ENCODE measurements around the gene GCGR. TPM values are rescaled to one million over a fixed set of nuclear protein-coding genes. Genes with fewer than 3 reads are reported as not detected.
"Not testable (repeated sequence)": the region's sequence is repeated elsewhere in the genome, so short reads cannot be mapped to it uniquely, and the experiment has no call there.

The GCGR gene
- total RNA-seq, 1 donor from 2014 or later = not detected

- peak in 1 of 2 donors; percentile 14 for DNase-seq (ENCODE audit: low read depth in 2 of 2)
These were observed 28.1 kb downstream of the GCGR start for GRCh38 chr17:81831957-81832607.

DNA sequence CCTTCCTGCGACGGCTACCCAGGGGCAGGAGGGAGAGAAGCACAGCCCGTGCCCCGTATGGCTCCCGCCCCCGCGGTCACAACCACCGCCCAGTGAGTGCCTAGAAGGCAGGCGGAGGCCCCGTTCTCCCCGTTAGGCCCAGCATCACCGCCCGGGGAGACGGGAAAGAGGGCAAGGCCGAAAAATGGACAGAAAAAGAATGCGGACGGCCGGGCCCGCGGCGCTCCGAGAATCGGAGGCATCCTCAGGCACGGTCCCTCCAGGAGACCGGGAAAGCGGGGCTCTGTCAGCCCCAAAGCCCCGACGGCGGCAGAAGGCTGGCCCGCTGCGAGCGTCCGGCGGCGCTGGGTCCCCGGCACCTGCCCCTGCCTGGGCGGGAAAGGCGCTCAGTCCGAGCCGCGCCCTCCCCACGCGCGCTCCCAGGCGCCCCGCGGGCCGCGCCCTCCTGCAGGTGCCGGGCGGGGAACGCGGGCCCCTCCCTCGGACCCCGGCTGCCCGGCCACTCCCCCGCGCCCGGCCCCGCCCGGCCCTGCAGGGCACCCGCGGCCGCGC is 28.7 kb downstream of the GCGR start:
- peak in 1 of 2 donors; percentile 22 for DNase-seq (ENCODE audit: low read depth in 2 of 2)

GRCh38 chr17:81833160-81833920 is 29.4 kb downstream of the GCGR start, which contains the start of gene MCRIP1:
TSS of gene MCRIP1 (minus strand) at chr17:81833291. CDS start at chr17:81824506, 8,785 bp downstream.
- DNase-seq (ENCODE audit: low read depth in 2 of 2) = peak; percentile 81 to 95

GRCh38 chr17:81833921-81834830 is 30.2 kb downstream of the GCGR start:
- DNase-seq (ENCODE audit: low read depth in 2 of 2) = no peak

- no peak for DNase-seq (ENCODE audit: low read depth in 2 of 2)
These were observed 30.9 kb downstream of the GCGR start, which contains the start of gene PPP1R27 for GRCh38 chr17:81834831-81835267. TSS of gene PPP1R27 (minus strand) at chr17:81835050. CDS start at chr17:81834953, 97 bp downstream.

GRCh38 chr17:81837641-81838040 is 33.7 kb downstream of the GCGR start:
- DNase-seq (ENCODE audit: low read depth in 2 of 2) = no peak

- DNase-seq (ENCODE audit: low read depth in 2 of 2) = no peak
These were observed 34.9 kb downstream of the GCGR start for GRCh38 chr17:81838753-81839255.

DNA sequence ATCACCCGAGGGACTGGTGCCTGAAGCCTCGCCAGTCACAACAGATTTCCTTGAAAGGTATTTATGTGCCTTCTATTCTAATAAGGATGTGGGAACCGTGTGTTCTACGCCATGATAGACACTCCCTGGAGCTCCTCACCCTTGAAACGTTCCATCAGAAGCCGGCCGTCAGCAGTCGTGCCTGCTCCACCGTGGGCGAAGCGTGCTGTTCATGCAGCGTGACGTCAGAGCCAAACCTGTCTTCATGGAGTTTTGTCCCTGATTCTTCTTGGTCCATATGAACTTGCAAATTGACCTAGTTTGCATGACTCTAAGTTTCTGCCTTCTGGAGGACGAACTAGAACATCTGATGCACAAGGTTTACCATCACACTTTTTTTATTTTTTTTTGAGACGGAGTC is 35.4 kb downstream of the GCGR start:
- no peak for DNase-seq (ENCODE audit: low read depth in 2 of 2)

GRCh38 chr17:81840059-81840458 is 36.1 kb downstream of the GCGR start:
- not testable (repeated sequence) for DNase-seq (ENCODE audit: low read depth in 2 of 2)

DNA sequence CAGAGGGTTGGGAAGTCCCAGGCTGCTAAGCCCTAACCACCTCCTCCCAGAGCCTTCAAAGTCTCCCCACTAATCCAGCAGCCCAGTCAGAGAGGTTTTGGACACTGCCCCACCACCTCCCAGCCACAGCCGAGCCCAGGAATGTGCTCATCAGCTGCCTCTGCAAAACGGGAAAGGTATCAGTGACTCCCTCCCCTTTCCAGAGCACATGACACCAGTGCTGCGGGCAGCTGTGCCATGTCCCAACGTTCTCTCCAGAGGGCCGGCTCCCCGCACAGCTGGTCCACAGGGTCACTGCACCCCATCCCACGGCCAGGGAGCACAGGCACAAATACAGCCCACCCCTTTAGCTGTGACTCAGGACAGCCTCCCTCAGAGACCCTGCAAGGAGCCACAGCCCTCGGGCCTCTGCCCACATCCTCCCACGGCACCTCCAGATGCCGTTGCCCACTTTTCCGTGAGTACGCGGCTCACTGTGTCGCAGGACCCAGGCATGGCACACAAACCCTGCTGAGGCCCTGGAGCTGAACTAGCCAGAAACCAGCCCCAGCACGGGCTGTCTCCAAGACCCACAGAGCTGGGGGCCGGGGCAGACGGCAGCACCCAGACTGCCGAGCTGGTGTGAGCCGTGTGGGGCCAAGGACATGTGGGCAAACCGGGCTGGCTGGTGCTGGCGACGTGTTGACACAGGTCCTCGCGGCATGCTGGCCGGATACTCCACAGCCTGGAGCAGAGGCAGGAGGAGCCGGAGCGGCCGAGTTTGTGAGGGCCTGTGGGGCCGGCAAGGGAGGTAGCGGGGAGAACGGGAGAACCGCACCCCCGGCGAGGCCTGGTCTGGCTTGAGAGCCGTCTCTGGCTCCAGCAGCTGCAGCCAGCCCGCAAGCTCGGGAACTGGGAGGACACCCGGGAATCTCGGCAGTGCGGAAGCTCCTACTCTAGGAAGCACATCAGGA is 37.2 kb downstream of the GCGR start:
- DNase-seq (ENCODE audit: low read depth in 2 of 2) = no peak

DNA sequence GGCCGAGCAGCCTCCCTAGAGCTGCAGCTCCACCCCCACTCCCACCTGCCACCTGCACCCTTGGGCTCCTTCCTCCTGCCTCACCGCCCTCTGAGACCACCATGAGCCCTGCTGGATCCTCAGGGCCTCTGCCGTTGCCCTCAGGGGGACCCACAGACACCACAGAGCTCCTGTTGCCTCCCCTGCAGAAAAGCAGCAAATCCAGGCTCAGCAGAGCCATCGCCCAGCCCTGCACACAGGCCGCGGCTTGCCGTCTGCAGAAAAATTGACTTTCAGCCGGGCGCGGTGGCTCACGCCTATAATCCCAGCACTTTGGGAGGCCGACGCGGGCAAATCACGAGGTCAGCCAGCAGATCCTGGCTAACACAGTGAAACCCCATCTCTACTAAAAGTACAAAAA is 37.9 kb downstream of the GCGR start:
- DNase-seq (ENCODE audit: low read depth in 2 of 2) = no peak

GRCh38 chr17:81842378-81842724 is 38.4 kb downstream of the GCGR start:
- DNase-seq (ENCODE audit: low read depth in 2 of 2) = no peak

DNA sequence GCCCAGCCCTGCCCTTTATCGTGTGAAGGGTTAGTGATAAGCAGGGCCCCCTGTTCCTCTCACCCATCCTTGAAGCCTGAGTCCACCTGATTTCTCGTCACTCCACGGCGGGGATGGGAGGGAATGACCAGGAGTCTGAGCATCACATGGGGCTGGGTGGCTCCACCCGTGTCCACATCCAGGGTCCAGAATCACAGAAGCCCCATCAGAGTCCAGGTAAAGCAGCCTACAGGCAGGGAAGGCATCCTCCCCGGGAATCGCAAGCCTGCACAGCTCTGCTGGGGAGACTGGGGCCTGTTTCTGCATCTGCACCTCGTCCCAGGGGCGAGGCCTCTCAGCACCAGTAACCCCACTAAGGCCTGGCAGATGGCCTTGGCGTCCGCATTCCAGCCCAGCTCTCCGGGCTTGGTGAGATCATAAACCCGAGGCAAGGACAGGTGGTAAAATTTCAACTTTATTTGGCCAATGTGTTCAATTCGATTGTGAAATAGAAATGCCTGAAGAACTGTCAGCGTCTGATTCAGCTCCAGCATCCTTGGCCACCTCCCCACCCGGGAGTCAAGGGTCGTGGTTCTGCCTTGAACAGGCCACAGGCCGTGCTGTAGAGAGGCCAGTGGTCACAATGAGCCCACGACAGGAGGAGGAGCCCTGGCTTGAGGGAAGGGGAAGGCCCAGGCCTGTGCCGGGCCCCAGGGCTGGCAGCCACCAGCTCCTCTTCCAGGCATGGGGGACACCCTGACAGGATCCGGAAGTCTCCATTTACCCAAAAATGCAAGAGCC is 39.0 kb downstream of the GCGR start:
- no peak for DNase-seq (ENCODE audit: low read depth in 2 of 2)

- no peak for DNase-seq (ENCODE audit: low read depth in 2 of 2)
These were observed 39.9 kb downstream of the GCGR start for GRCh38 chr17:81843713-81844326.

GRCh38 chr17:81844327-81844851 is 40.4 kb downstream of the GCGR start:
- DNase-seq (ENCODE audit: low read depth in 2 of 2) = no peak

DNA sequence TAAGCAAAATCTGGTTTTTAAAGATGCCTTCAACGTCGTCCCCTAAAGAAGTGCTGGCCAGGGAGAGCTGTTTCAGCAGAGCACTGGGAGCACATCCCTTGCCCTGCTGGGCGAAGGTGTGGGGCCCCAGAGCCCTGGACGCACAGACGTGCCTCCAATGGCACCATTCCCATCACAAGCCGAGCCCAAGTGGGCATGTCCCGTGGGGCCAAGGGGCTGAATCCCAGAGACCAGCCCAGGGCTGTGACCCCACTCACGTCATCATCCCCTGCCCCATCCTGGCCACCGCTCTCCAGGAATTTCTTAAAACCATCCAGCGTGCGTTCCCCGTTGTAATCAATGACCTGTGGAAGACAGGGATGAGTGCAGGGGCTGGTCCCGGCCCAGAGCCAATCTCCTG is 40.9 kb downstream of the GCGR start:
- DNase-seq (ENCODE audit: low read depth in 2 of 2) = no peak

DNA sequence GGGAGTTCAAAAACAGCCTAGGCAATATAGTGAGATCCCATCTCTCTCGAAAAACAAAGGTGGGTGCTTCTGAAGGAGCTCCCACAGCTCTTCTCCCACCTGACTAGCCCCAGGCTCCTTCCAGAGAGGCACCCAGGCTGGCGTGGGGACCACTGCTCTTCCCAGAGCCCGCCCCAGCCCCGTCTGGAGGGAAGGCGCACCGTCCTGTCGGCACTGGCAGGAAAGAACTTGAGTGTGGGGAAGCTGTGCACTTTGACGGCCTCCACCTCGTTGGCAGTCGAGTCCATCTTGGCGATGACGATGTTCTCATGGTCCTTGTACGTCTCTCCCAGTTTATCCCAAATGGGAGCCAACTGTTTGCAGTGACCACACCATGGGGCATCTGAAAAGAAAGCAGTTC is 41.4 kb downstream of the GCGR start:
- no peak for DNase-seq (ENCODE audit: low read depth in 2 of 2)

DNA sequence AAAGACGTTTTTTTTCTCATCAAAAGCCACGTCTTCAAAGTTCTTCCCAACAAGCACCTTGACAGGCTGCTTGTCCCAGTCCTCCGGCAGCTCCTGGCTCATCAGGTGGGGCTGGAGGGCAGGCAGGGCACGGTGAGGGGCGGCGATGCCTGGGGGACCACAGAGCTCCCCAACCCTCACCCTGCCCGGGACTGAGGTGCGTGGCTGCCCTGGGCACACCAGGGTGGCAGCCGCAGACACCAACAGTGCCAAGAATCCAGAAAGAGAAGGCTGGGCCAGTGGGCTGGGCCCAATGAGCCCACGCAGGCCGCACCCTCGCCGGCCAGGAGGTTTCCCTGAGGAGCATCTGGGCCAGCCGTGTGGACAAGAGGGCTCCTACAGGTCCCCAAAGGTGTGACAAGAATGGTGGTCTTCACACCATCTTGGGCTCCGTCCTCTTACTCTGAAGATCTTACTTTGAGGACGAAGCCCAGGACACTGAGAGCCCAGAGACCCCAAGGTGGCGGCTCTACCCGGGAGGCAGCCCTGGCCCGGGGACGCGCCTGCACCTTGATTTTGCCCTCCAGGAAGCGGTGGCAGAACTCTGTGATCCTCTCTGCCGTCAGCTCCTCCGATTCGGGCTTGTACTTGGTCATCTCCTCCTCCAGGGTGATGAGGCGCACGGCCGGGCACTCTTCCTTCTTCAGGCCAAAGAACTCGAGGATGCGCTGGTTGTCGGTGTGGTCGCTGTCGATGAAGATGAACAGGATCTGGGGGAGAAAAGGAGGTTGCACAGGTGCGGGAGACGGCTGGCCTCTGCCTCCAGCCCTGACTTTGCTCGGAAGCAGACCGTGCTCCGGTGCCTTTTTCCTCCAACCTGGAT is 42.2 kb downstream of the GCGR start:
- DNase-seq (ENCODE audit: low read depth in 2 of 2) = no peak

All from dermis microvascular lymphatic vessel endothelial cell (primary cell).